HG03039 (cell line): ENCODE measurements around the gene CELF2.

Experiments used
- ATAC-seq: cut with Tn5 transposase; IDR thresholded peaks from one replicate; pipeline ENCODE4 v1.9.1; 2021; ENCODE audit warnings: mild to moderate bottlenecking, moderate library complexity; ENCODE audit not compliant: unreplicated experiment

Gene CELF2

GRCh38 chr10:11242443-11243387 is 225.0 kb downstream of the CELF2 start:
- peak; percentile 51 for ATAC-seq

DNA sequence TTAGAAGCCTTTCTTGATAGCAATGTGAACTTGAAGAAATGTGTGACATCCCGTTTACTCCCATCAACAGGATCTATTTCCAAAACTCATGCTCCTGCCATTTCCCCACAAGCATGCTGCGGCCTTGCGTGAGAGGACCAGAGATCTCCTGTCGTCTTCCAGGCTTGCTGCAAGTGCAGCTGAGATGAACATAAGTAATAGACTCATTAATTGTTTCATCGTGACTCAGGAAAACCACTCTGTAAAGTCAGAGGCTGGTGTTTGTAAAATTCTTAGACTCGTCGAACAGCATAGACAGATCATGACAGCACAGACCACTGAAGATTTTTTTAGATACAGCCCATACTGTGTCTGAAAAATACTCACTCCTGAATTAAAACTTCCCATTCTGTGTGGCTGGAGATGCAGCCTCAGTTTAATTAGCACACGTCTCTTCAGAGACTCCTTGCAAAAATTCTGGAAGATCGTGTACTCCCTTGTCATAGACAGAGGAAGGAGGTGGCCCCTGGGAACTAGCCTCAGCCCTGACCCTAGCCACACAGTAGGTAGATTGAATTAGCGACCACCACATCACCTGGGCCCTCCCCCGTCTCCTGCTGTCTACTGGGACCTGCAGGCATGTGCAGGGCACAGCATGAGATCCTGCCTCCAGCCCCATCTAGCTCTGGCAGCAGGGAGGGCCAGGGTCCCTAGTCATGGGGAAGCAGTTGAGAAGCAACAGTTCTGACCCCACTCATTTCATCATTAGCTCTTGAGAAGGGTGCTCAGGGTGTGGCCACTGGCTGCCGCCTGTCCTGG is 226.0 kb downstream of the CELF2 start:
- ATAC-seq, result no peak

DNA sequence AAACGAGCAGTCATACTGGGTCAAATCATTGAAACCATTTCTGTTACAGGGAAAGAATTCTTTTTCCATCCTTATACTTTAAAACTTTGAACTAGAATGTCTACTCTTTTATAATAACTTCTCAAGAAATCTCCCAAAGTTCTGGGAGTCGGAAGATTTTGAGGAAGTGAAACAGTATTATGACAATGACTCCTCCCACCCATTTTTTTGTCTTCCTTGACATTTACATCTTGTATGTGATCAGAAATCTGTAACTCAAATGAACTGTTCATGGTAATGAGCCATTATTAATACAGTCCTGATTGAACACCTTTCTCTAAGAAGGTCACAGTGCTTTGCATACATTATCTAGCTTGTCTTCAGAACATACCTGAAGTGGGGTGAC is 227.4 kb downstream of the CELF2 start:
- no peak for ATAC-seq

GRCh38 chr10:11245510-11245909 is 227.8 kb downstream of the CELF2 start:
- ATAC-seq, result peak; percentile 46

GRCh38 chr10:11245981-11246590 is 228.4 kb downstream of the CELF2 start:
- no peak for ATAC-seq

DNA sequence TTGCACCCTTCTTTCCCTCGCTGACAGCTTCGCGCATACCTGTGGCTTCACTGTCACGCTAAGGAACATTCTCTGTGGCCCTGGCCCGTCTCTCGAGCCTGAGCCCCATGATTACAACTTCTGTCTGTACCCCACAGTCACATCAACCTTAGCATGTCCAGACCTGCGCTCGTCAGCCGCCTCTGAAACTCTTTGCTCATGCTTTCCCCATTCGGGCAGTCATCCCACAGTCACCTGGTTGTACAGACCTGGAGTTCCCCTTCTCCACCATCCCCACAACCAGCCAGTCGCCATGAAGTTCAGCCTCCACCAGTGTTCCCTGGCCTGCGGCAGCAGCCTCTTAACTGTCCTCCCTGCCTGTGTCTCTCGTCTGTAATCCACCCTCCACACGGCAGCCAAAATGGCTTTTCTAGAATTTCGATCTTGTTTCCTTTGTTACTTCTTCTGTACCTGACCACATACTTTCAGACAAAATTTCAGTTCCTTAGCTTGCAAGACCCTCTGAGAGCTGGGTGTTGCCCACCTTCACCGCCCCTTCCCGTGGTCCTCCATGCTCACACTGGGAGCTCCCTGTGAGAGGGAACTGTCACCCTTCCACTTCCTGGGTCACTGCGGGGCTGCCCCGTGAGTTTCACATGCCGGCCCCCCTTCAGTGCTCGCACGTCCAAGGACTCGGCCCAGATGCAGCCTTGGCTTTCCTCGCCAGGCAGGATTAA is 229.2 kb downstream of the CELF2 start:
- ATAC-seq, result no peak

DNA sequence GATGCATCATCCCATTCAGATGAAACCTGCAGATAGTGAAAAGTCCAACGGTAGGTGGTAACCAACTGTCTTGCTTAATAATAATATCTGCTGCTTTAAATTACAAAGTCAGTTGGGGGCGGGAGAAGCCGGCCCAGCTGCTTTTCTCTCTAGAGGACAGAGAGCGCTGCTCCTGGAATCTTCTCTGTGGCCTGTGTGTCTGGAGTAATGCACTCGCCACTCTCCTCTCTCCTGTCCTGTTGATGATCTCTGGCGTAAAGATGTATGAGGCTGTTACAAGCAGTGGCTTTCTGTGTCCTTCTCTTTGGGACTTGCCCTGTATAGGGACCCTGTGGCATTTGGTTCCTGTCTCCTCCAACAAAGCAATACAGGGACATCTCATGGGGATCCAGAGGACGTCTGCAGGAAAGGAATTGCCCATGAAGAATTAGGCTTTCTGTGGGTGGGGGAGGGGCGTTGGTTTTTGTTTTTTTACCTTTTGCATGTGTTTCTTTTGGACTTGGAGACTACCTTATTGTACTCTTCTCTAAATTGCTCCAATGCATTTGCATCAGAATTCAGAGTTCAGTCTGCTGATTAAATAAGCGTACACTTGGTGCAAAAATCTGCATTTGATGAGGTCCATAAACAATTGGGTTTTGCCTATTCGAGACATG is 231.6 kb downstream of the CELF2 start:
- ATAC-seq, result no peak

DNA sequence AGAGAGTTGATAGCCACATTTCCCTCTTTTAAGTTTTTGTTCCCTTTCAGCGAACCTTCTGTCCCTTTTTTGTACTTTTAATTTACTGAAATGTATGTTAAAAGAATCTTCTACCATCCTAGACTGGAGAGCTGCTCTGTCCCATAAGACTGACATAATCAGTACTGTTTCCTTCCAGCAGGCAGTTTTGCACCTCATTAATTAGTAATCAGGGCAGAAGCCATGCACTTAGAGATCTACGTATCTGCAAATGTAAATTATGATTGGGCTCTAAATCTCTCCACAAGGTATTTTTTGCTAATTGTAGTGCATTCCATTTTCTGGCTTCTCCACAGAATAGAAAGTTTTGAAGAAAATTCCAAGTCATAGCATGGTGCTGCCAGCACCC is 232.1 kb downstream of the CELF2 start:
- no peak for ATAC-seq

- no peak for ATAC-seq
Measured at GRCh38 chr10:11250304-11250703, 232.6 kb downstream of the CELF2 start.

DNA sequence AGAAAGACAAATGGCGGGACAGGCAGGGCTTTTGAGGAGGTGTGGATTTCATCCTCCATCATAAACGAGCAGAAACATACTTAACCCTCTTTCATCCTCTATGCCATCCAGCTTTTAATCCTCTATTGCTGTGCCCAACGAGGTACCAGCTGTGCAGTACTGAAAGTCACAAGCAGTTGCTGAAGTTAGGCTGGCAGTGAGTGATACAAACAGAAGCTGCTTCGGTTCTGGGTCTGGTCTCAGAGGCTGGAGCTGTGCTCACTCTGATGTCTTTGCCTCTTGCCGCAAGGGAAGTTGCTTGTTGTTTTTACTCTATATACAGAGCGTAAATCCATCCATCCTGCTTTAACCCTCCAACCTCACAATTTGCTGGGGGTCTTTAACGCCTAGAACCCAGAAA is 235.2 kb downstream of the CELF2 start:
- no peak for ATAC-seq

- ATAC-seq, result no peak
Measured at GRCh38 chr10:11253385-11254002, 235.8 kb downstream of the CELF2 start.

DNA sequence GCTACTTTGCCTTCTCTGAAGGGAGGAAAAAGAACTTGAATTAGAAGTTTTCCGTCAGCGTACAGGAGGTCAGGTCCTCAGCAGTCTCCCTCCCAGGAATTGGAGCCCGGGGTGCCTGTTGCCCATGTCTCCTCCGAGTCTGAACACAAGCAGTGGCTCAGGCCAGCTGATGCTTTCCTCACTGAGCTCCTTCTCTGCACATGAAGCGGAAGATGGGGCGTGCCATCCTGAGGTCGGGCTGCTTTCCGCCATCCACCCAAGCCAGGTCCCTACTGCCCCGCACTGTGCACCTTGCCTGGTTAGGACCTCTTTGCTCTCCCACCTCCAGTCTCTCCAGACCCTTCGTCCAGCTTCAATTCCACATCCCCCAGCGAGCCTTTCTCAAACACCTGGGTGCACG is 237.5 kb downstream of the CELF2 start:
- ATAC-seq, result no peak

- ATAC-seq, result no peak
Measured at GRCh38 chr10:11255796-11256444, 238.2 kb downstream of the CELF2 start.

- ATAC-seq, result no peak
Measured at GRCh38 chr10:11256896-11257295, 239.2 kb downstream of the CELF2 start.

- ATAC-seq, result no peak
Measured at GRCh38 chr10:11257440-11258090, 239.9 kb downstream of the CELF2 start.

DNA sequence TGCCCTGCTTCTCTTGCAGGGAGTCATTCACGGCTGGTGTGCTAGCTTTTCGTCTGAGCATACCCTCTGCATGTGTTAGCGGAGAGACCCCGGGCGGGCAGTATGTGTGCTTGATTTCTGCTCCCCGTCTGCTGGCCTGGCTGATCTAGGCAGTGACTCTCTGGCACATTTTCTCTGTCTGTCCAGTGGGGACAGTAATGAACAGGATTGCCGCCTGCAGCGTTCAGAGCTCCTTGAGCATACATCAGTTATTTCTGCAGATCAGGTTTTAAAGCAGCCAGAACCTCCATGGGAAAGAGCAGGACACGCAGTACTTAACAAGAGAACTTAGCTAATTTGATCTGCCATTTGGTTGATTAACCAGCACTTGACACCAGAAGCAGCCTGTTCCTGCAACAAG is 242.5 kb downstream of the CELF2 start:
- no peak for ATAC-seq

DNA sequence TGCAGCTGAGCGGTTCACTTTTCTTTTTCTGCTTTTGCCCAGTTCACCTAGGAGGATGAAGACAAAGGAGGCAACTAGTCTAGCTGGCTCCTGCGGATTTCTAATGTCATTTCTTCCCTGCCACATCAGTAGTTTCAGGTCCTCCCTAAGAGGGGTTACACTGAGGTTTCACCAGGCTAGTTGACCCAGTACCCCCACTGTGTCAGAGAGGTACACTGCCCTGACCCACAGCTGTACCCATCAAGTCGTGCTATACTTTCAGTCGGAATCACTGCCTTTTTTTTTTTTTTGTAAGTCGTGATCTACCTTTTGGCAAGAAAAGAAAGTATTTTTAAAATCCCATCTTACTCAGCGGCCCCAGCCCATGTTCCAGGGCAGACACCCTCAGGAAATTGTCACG is 243.5 kb downstream of the CELF2 start:
- no peak for ATAC-seq

GRCh38 chr10:11261687-11262493 is 244.2 kb downstream of the CELF2 start:
- ATAC-seq, result no peak
